ENCODE results near the gene MACROD2.
A peak's percentile ranks its signal among the peaks of the same experiment; 100 is the strongest.
"Not testable (repeated sequence)": the region's sequence is repeated elsewhere in the genome, so short reads cannot be mapped to it uniquely, and the experiment has no call there.

MACROD2 gene

GRCh38 chr20:14916360-14916920 is 921.1 kb downstream of the MACROD2 start:
- no peak for DNase-seq (ENCODE audit: low read depth)

GRCh38 chr20:14918281-14918680 is 923.0 kb downstream of the MACROD2 start:
- DNase-seq (ENCODE audit: low read depth): no peak

DNA sequence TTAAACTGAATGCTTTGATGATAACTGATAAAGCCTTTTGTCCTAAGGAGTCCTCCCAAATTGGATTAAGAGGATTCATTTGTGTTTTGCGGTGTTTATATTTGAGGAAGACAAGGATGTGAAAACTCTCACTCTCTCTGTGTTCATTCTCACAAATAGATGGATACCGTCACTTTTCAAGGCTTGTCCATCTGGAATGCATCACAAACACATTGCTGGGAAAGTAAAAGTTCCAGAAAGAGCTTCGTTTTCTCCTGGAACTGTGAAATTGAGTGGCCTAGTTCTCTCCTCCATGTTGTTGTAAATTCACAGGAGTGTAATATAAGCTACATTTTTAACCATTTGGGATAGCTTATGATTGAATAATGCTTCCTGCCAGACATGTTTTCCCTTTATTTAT is 923.7 kb downstream of the MACROD2 start:
- DNase-seq (ENCODE audit: low read depth): no peak

DNA sequence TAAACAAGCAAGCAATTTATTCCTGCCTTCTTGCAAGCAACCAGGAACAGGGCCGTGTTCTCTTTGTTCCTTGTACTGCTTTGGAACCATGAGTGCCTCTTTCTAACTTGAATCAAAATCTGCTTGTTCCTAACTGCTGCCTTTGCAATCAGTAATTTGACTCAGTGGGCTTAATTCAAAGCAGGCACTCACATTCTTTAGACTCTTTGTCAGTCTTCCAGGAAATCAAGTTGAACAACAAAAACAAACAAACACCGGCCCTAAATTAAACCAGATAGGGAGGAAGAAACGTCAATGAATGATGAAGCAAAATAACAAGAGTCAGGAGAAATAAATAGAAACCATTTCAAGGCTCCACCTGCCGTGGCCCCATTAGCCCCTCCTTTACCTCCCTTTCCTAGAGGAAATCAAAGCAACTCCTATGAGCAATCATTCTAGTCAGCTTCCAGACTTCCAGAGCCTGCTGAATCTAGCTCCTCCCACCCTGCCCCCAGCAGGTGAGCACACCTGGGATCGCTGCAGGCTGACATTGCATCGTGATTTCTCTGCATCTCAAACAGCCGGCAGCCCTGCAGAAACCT is 924.3 kb downstream of the MACROD2 start:
- DNase-seq (ENCODE audit: low read depth): no peak

- no peak for DNase-seq (ENCODE audit: low read depth)
Measured at GRCh38 chr20:14921513-14921912, 926.2 kb downstream of the MACROD2 start.

GRCh38 chr20:14922503-14923267 is 927.4 kb downstream of the MACROD2 start:
- DNase-seq (ENCODE audit: low read depth): no peak

DNA sequence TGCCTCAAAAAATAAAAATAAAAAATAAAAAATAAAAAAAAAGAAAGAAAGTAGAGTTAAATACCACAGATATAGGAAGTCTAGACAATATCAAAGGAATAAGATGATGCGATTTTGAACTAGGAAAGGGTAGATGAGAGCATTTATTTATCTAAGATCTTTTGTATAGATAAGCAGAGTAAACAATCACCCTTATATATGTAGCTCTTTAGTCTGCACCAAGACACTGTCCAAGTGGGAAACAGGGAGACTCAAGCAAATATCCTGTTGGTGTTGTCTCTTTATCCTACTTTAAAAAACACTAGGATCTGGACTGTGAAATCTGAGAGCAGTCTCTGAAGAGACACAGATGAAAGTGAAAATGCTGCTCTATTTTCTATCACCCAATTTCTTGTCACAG is 929.1 kb downstream of the MACROD2 start:
- no peak for DNase-seq (ENCODE audit: low read depth)

GRCh38 chr20:14925300-14925699 is 930.0 kb downstream of the MACROD2 start:
- DNase-seq (ENCODE audit: low read depth): no peak

DNA sequence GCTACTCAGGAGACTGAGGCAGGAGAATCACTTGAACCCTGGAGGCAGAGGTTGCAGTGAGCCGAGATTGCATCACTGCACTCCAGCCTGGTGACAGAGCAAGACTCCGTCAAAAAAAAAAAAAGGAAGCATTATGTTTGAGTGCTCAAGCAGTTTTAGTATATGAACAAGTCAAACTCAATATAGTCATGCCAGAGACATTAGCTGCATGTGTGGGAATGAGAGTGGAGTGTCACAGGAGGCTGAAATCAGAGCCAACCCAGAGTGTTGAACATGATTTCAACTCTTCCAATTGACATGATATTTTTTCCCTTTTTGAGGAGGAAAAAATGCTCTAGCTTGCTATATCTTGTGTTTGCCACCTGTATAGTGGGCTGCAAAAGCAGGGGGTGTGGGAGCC is 931.1 kb downstream of the MACROD2 start:
- not testable (repeated sequence) for DNase-seq (ENCODE audit: low read depth)

- DNase-seq (ENCODE audit: low read depth): no peak
Measured at GRCh38 chr20:14928083-14928482, 932.8 kb downstream of the MACROD2 start.

- DNase-seq (ENCODE audit: low read depth): no peak
Measured at GRCh38 chr20:14929388-14929787, 934.1 kb downstream of the MACROD2 start.

DNA sequence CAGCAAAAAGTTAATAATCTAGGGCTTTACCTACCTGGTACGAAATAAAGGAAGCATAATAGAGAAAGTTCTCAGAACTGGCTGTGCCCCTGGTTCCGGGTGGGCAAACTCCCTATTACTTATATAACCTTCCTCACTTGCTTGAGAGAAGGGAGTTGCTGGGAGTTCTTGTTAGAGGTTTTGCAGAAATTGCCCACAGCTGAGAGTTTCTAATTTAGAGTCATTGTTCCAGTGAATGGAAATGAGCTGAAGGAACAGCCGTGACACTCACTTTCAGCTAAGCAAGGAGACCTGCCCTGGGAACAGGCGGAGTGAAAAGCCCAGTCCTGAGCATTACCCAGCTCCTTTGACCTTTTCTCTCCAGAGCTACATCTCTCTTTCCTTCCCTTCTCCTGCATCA is 936.7 kb downstream of the MACROD2 start:
- no peak for DNase-seq (ENCODE audit: low read depth)

DNA sequence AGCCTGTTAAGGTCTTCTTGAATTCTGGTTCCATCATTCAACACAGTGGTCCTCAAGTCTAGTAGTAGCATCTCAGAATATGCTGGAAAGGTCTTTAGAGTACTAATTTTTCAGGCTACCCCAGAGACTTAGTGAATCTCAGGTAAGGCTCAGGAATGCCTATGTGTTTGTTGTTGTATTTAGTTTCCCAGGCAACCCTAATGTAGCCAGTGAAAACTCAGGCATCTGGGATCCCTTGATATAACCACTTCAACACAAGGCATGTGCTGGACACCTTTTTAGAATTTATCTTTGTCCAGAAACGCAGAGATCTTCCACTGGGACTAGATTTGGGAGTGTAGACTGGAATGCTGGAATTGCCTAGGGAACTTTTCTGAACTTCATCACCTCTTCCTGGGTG is 940.0 kb downstream of the MACROD2 start:
- DNase-seq (ENCODE audit: low read depth): no peak

- no peak for DNase-seq (ENCODE audit: low read depth)
Measured at GRCh38 chr20:14937021-14937420, 941.7 kb downstream of the MACROD2 start.

- no peak for DNase-seq (ENCODE audit: low read depth)
Measured at GRCh38 chr20:14937846-14938245, 942.5 kb downstream of the MACROD2 start.

GRCh38 chr20:14947536-14947935 is 952.2 kb downstream of the MACROD2 start:
- no peak for DNase-seq (ENCODE audit: low read depth)

DNA sequence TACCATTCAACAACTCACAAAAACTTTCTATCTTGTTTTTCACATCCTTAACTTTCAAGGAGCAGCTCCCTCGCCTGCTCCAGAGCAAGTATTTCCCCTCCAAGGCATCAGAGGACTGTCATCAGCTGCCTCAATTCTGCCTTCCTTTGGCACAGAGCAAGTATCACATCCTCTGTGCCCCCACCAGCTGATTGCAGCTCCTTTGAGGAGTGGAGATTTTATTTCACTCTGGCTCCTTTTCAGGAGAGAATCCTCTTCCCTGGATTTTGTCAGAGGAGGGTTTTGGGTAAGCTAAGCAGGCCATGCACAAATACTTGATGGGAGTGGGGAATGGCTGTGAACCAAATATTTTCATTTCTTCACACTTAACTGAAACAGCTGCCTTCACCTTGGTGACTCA is 952.6 kb downstream of the MACROD2 start:
- no peak for DNase-seq (ENCODE audit: low read depth)

- no peak for DNase-seq (ENCODE audit: low read depth)
Measured at GRCh38 chr20:14948416-14948815, 953.1 kb downstream of the MACROD2 start.

DNA sequence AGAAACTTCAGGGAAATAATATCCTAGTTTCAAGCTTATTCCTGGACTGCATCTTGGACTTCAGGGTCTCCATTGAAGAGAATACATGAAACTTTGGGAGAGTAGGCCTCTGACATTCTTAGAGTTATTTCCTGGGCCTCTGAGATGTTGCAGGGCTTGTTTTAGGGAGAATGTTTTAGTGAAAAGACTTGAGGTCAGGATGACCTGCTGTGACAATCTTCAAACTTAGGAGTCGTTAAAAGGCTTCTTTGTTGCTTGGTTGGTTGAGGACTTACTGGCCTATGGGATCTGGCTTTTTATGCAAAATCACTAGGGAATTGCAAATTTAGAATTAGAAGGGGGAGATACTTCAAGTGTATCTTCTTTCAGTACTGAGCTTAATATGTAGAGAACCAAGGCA is 955.3 kb downstream of the MACROD2 start:
- no peak for DNase-seq (ENCODE audit: low read depth)

DNA sequence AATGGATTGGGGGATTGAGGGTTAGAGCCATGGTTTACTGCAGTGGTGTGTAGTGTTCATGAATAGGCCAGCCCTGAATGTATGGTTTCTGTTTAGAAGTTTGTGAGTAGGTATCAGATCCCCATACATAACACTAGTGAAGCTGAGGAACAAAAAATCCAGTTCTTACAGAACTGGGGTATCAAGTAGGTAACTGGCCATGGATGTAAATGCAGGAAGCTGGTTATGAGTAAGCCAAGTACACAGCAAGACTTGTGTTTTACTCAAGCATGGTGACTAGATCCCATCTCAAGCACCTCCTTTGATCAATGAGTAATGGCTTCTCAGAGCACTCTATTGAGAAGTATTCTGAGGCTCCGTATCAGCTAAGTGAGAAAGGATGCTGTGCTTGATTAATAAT is 955.8 kb downstream of the MACROD2 start:
- DNase-seq (ENCODE audit: low read depth): no peak

GRCh38 chr20:14951707-14952418 is 956.5 kb downstream of the MACROD2 start:
- DNase-seq (ENCODE audit: low read depth): peak; percentile 19

GRCh38 chr20:14953736-14954135 is 958.4 kb downstream of the MACROD2 start:
- DNase-seq (ENCODE audit: low read depth): no peak

- DNase-seq (ENCODE audit: low read depth): no peak
Measured at GRCh38 chr20:14955399-14955798, 960.1 kb downstream of the MACROD2 start.

Measured in non-pigmented ciliary epithelial cell (primary cell).